ENCODE measurements around the gene LHFPL3.

DNA sequence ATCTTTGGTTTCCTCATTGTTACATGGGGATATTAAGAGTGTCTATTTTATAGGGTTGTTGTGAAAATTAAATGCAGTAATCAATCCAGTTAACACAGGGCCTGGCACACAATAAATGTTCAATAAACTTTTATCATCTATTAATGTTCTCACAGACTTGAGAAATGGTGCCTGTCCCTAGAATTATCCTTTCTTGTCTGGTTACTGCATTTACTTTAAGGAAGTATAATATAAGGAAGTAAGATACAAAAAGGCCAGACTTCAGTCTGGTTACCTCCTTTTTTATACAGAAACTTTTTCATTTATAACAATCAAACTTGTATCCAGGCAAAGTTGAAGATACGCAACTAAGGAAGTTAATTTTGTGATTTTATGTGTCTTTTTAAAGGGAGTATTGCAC, 117.0 kb downstream of the LHFPL3 start:
- TF ChIP-seq, protein P1, sequence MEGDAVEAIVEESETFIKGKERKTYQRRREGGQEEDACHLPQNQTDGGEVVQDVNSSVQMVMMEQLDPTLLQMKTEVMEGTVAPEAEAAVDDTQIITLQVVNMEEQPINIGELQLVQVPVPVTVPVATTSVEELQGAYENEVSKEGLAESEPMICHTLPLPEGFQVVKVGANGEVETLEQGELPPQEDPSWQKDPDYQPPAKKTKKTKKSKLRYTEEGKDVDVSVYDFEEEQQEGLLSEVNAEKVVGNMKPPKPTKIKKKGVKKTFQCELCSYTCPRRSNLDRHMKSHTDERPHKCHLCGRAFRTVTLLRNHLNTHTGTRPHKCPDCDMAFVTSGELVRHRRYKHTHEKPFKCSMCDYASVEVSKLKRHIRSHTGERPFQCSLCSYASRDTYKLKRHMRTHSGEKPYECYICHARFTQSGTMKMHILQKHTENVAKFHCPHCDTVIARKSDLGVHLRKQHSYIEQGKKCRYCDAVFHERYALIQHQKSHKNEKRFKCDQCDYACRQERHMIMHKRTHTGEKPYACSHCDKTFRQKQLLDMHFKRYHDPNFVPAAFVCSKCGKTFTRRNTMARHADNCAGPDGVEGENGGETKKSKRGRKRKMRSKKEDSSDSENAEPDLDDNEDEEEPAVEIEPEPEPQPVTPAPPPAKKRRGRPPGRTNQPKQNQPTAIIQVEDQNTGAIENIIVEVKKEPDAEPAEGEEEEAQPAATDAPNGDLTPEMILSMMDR (IDR thresholded peaks at IDR 0.05; ENCODE audit: insufficient read depth, low read length): no peak
- no peak for TF ChIP-seq POLR2AphosphoS5 (IDR thresholded peaks at IDR 0.05; ENCODE audit: low read depth)
- no peak for TF ChIP-seq GABPA (IDR thresholded peaks at IDR 0.05; ENCODE audit: low read depth)
